ENCODE data around the gene TRMT6.

DNA sequence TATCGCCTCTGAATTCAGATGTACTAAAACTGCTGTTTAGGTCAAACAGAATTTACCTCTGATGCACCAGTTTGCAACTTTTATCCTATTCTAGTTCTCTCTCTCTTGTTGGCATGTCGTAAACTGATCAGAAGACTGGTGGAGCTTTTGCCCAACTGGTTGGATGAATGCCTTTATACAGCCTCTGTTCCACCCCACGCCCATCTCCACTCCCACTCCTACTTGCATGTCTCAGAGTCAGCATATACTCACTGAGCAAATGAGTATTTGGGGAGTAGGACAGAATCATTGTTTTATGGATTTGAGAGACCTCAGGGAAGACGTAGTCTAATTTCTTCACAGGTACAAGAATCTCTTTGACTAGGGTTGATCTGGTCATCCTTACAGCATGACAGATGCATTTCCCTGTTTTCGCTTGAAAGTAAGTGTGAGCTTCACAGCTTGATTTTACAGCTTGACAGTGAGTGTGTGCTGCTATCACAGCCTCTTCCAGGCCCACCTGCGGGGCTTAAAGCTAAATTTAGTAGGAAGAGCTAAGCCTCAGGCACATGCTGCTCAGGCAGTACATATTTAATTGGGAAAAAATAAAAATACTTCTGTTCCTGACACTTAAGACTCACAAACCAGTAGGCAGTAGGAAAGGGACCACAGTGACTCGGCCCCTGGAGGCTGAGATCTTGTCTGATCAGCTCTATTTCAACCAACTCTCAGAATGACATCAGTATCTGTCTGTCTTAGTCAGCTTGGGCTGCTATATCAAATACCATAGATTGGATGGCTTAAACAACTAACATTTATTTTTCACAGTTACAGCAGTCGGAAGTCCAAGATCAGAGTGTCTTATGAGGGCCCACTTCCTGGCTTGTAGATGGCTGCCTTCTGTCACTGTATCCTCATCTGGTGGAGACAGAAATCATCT lies 30.4 kb downstream of the TRMT6 start:
- TF ChIP-seq POLR2A (IDR thresholded peaks at IDR 0.05; ENCODE audit: low read depth, low read length) (no peak), TAF1 (IDR thresholded peaks at IDR 0.05; ENCODE audit: borderline replicate concordance, low read depth, low read length) (no peak)

Measured in GM12892 (cell line).